Adrenal gland (tissue), 12 donors: ENCODE results near the gene PTCD2. TPM values are rescaled to one million over a fixed set of nuclear protein-coding genes. Genes with fewer than 3 reads are reported as not detected.

ENCODE experiments used
- polyA plus RNA-seq, 3 donors: library from polyadenylated mRNA; stranded (reverse); fragments of 200-250 nt in 2 of 3; fragments of 350-450 nt in 1 of 3; fragmentation: Illumina TruSeq in 1 of 3; extraction: RNeasy Lipid Tissue Mini Kit (QIAGEN cat#74804) in 1 of 3; gene quantifications; one replicate each; pipeline ENCODE4 v1.2.3, GENCODE V29; 2013 to 2014
- small RNA-seq, 2 donors: library from RNA; depleted of rRNA; stranded (forward); fragments of <200 nt; gene quantifications; one replicate each; pipeline ENCODE3, GENCODE V24; 2016
- total RNA-seq, 9 donors: library from RNA; depleted of rRNA in 4 of 9; stranded (reverse); fragments of >200 nt in 4 of 9; fragments of 120-200 nt in 1 of 9; fragmentation: NEBNext Ultra II Directional in 1 of 9; extraction: Animal tissue kit (Norgen Biotek cat#: 25700) in 1 of 9; gene quantifications; one replicate each; pipeline versions ENCODE4 v1.1.0 to v1.2.4, GENCODE V29; 2013 to 2023
- donor health status: healthy with polysubstance abuse.
- donor health status: Bipolar disorder and iron deficiency.
- donor health status: DM: yes; HTN: yes; CAD: no.
- donor health status: DM: no; HTN: no; CAD: no.
- donor health status: DM: no; HTN: no; CAD: no.
- donor health status: DM: yes; HTN: yes; CAD: no.

Gene PTCD2
- total and polyA plus RNA-seq, 12 donors, result 1.7 to 20.6 (median 14.2) TPM

Small RNA genes within 50 kb of the gene (small RNA-seq; reads per million reads assigned to genes)
- 0 reads per million in 2 donors for gene RN7SL153P

Other genes with a start within 250 kb of the PTCD2 start
- gene MAP1B, start 212.9 kb upstream of the PTCD2 start, total RNA-seq, result 100 to 1,000 TPM in 3 of 9 donors, 10 to 100 TPM in 6; 16.5 to 258 (median 96.3) TPM
- 10 to 100 TPM; 11.5 to 29.4 (median 29.3) TPM for gene MAP1B, start 212.9 kb upstream of the PTCD2 start, polyA plus RNA-seq
- 10 to 100 TPM; 61.1 to 91.9 (median 67.3) TPM for gene MRPS27, start 133 bp upstream of the PTCD2 start, total RNA-seq
- 10 to 100 TPM; 20.8 to 92.8 (median 25.9) TPM for gene MRPS27, start 133 bp upstream of the PTCD2 start, polyA plus RNA-seq
- 1 to 10 TPM; 1.6 to 5.3 (median 3.7) TPM for gene ZNF366, start 187.0 kb downstream of the PTCD2 start, total RNA-seq
- 1 to 10 TPM in 2 of 3 donors, under 1 TPM in 1; 0.24 to 2.2 (median 1.3) TPM for gene ZNF366, start 187.0 kb downstream of the PTCD2 start, polyA plus RNA-seq